Stimulated activated CD8-positive, alpha-beta memory T cell treated with anti-CD3 and anti-CD28 coated beads, Interleukin-2, amount 100 ng/mL, for 1 hour (primary cell): Measurements from ENCODE around the gene UBE2A.

ENCODE experiments used
- DNase-seq, 2 donors: peaks; one replicate each; pipeline ENCODE4 v3.0.0-alpha.2; 2020; ENCODE audit warnings: low read depth in 2 of 2

UBE2A gene

GRCh38 chrX:119574394-119575266 is at the start of gene UBE2A:
Gene UBE2A (plus strand): TSS chrX:119574563. CDS start chrX:119574712, 149 bp downstream.
- DNase-seq: peak; percentile 77 to 83

GRCh38 chrX:119529345-119530276 is 44.8 kb upstream of the UBE2A start:
- no peak for DNase-seq

- DNase-seq: no peak
Measured at GRCh38 chrX:119537487-119537886, 36.9 kb upstream of the UBE2A start.

GRCh38 chrX:119539872-119540271 is 34.5 kb upstream of the UBE2A start:
- DNase-seq: no peak

GRCh38 chrX:119541188-119541587 is 33.2 kb upstream of the UBE2A start:
- no peak for DNase-seq

GRCh38 chrX:119549327-119550016 is 24.9 kb upstream of the UBE2A start:
- no peak for DNase-seq

GRCh38 chrX:119552508-119552907 is 21.9 kb upstream of the UBE2A start:
- DNase-seq: no peak

GRCh38 chrX:119565107-119565663 is 9.2 kb upstream of the UBE2A start, which contains the start of gene STEEP1:
Gene STEEP1 (minus strand): TSS chrX:119565409. CDS start chrX:119565355, 54 bp downstream.
- peak; percentile 65 to 68 for DNase-seq

GRCh38 chrX:119570351-119570835 is 4.0 kb upstream of the UBE2A start:
- no peak for DNase-seq

- no peak for DNase-seq
Measured at GRCh38 chrX:119573222-119573621, 1.1 kb upstream of the UBE2A start.

- DNase-seq: no peak
Measured at GRCh38 chrX:119573840-119574393, 446 bp upstream of the UBE2A start.

GRCh38 chrX:119579414-119579813 is 5.1 kb downstream of the UBE2A start:
- no peak for DNase-seq

GRCh38 chrX:119583431-119584059 is 9.2 kb downstream of the UBE2A start:
- no peak for DNase-seq

GRCh38 chrX:119589810-119590209 is 15.4 kb downstream of the UBE2A start:
- DNase-seq: no peak

GRCh38 chrX:119602701-119603255 is 28.4 kb downstream of the UBE2A start:
- DNase-seq: no peak

GRCh38 chrX:119604766-119605463 is 30.6 kb downstream of the UBE2A start:
- no peak for DNase-seq

- DNase-seq: peak in 1 of 2 donors; percentile 16
Measured at GRCh38 chrX:119605464-119606279, 31.3 kb downstream of the UBE2A start.

- DNase-seq: peak; percentile 75 to 80
Measured at GRCh38 chrX:119606280-119607017, 32.1 kb downstream of the UBE2A start, which contains the start of gene NKRF. Gene NKRF (minus strand): TSS chrX:119606424.
